CD4-positive, alpha-beta T cell treated with Interleukin-1 beta for 1 hour (primary cell): ENCODE results near the gene HCFC2.
"Not testable (repeated sequence)": the region's sequence is repeated elsewhere in the genome, so short reads cannot be mapped to it uniquely, and the experiment has no call there.

Experiments used
- DNase-seq, 2 donors: peaks; one replicate each; pipeline ENCODE4 v3.0.0-alpha.2; 2020 to 2022

Gene HCFC2

GRCh38 chr12:104064031-104064841, at the start of gene HCFC2:
Gene HCFC2, plus strand, starts transcription at chr12:104064531. Its CDS starts 30 bp downstream, at chr12:104064561.
- DNase-seq: peak; percentile 86 to 87

DNA sequence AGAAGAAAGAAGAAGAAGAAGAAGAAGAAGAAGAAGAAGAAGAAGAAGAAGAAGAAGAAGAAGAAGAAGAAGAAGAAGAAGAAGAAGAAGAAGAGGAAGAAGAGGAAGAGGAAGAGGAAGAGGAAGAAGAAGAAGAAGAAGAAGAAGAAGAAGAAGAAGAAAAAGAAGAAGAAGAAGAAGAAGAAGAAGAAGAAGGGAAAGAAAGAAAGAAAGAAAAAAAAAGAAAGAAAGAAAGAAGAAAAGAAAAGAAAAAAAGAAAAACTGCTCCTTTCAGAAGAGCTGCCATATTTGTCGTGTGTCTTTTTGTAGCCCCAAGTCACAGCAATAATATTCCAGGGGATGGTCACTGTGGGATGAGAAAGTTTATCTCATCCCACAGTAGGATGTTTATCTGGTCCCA, 42.5 kb upstream of the HCFC2 start:
- not testable (repeated sequence) for DNase-seq

- DNase-seq: no peak
Observed at GRCh38 chr12:104022786-104023185, 41.5 kb upstream of the HCFC2 start.

DNA sequence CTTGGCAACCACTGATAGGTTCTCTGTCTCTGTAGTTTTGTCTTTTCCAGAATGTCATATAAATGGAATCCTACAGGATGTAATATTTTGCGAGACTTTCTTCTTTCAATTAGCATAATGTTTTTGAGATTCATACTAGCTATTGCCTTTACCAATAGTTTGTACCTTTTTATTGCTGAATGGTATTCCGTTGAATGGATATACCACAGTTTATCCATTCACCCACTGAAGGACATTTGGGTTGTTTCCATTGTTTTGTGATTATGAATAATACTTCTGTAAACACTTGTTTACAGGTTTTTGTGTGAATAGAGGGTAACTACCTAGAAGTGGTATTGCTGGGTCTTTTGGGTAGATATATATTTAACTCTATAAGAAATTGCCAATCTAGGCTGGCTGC, 40.6 kb upstream of the HCFC2 start:
- DNase-seq: no peak

DNA sequence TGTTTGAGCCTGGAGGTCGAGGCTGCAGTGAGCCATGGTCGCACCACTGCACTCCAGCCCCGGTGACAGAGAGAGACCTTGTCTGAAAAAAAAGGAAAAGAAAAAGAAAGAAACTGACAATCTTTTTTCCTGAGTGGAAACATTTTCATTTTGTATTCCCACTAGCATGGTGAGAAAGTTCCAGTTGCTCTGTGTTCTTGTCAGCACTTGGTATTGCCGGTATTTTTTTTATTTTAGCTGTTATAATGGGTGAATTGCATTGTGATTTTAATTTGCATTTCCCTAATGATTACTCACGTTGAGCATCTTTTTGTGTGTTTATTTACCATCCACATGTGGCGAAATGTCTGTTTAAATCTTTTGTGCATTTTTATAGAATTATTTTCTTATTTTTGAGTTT, 40.0 kb upstream of the HCFC2 start:
- DNase-seq: no peak

- DNase-seq: no peak
Observed at GRCh38 chr12:104025771-104026170, 38.6 kb upstream of the HCFC2 start.

- no peak for DNase-seq
Observed at GRCh38 chr12:104026841-104027599, 37.3 kb upstream of the HCFC2 start.

DNA sequence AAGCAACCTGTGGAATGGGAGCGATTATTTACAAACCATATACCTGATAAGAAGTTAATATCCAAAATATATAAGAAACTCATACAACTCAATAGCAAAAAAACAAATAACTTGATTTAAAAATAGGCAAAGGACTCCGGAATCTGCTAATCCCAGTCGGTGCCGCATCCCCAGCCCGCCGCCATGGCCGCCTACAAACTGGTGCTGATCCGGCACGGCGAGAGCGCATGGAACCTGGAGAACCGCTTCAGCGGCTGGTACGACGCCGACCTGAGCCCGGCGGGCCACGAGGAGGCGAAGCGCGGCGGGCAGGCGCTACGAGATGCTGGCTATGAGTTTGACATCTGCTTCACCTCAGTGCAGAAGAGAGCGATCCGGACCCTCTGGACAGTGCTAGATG, 33.7 kb upstream of the HCFC2 start:
- DNase-seq: not testable (repeated sequence)

DNA sequence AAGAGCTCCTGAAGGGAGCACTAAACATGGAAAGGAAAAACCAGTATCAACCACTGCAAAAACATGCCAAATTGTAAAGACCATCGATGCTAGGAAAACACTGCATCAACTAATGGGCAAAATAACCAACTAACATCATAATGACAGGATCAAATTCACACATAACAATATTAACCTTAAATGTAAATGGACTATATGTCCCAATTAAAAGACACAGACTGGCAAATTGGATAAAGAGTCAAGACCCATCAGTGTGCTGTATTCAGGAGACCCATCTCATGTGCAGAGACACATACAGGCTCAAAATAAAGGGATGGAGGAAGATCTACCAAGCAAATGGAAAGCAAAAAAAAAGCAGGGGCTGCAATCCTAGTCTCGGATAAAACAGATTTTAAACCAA, 28.2 kb upstream of the HCFC2 start:
- not testable (repeated sequence) for DNase-seq

DNA sequence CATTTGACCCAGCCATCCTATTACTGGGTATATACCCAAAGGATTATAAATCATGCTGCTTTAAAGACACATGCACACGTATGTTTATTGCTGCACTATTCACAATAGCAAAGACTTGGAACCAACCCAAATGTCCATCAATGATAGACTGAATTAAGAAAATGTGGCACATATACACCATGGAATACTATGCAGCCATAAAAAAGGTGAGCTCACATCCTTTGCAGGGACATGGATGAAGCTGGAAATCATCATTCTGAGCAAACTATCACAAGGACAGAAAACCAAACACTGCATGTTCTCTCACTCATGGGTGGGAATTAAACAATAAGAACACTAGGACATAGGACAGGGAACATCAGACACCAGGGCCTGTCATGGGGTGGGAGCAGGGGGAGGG, 24.6 kb upstream of the HCFC2 start:
- DNase-seq: not testable (repeated sequence)

DNA sequence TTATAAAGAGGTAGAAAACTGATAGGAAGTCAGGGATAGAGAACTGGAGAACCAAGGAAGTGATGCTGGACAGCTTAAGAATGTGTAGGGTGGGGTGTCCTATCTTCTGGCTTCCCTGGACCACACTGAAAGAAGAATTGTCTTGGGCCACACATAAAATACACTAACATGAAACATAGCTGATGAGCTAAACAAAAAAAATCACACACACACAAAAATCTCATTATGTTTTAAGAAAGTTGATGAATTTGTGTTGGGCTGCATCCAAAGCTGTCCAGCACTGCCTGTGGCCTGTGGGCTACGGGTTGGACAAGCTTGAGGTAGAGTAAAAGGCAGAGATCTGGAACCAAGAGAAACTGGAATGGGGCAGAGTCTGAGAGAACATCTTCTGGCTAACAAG, 21.8 kb upstream of the HCFC2 start:
- DNase-seq: no peak

GRCh38 chr12:104044158-104044557, 20.2 kb upstream of the HCFC2 start:
- DNase-seq: no peak

DNA sequence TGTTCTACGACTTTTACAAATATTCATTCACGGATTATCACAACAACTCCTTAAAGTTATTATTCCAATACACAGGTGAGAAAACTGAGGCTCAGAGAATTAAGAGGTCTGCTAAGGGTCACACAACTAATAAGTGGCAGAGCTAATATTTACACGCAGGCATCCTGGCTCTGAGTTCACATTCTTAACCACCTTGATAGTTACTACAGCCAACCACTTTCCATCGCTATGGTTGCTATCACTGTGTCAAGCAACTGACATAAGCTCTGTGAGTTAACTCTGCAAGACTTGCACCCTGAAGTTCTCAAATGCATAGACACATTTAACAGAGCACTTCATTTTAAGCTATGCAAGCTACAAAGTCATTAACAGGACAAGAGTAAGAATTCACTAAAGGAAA, 18.0 kb upstream of the HCFC2 start:
- DNase-seq: no peak

- no peak for DNase-seq
Observed at GRCh38 chr12:104048162-104048561, 16.2 kb upstream of the HCFC2 start.

DNA sequence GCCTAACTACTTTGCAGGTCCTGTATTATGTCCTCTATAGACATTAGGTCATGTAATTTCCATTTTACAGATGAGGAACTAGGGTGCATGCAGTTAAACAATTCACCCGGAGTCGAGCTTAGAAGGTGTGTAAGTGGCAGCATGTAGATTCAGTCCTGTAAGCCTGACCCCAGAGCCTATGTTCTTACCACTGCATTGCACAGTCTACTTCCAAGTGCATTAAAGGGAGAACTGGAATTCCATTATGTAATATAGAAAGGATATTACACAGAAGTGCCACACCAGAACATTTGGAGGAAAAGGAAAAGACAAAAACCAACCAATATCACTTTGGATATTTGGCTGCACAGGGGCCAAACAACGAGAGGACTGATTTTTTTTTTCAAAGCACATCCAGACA, 15.5 kb upstream of the HCFC2 start:
- no peak for DNase-seq

- no peak for DNase-seq
Observed at GRCh38 chr12:104049278-104049902, 14.9 kb upstream of the HCFC2 start.

DNA sequence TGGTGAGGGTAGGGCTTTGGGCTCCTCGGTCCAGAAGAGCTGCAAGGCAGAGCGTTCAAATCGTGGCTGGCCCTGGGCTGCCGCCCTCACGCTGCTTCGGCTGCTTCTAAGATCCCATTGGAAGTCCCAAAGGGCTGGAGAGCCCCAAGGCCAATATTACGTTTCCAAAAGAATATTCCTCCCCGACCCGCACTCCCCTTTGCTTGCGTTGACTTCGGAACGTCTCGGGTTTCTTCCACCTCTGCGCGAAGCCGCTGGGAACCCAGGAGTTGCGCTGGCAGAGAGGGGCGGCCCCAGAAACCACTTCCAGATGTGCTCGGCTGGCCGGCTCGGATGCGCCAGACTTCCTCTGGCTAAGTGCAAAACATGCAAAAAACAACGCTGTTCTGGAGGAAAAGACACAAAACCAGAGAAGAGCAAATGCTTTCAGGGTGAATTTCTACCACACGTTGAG, 14.4 kb upstream of the HCFC2 start, which contains the start of gene GLT8D2:
Gene GLT8D2 (minus strand): TSS at position 285 of the 454 bp plus-strand sequence. CDS start 30,539 bp downstream, outside the sequence.
- no peak for DNase-seq

DNA sequence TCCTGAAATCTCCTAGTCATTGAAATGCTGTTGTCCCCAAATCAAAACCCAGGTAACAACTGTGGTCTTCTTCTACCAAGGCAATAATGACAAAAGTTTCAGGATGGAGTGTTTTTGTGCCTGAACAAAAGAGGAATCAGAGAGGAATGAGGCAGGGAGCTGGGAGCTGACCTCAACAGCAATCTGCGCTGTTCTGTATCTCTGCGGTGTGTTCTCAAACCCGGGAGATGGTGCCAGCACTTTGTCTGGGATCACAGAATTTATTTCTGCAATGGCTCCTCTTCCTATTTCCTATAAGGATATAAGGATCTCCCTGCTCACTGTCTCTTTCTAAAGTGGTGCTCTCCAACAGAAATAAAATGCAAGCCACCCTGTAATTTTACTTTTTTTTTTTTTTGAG, 13.9 kb upstream of the HCFC2 start:
- no peak for DNase-seq

DNA sequence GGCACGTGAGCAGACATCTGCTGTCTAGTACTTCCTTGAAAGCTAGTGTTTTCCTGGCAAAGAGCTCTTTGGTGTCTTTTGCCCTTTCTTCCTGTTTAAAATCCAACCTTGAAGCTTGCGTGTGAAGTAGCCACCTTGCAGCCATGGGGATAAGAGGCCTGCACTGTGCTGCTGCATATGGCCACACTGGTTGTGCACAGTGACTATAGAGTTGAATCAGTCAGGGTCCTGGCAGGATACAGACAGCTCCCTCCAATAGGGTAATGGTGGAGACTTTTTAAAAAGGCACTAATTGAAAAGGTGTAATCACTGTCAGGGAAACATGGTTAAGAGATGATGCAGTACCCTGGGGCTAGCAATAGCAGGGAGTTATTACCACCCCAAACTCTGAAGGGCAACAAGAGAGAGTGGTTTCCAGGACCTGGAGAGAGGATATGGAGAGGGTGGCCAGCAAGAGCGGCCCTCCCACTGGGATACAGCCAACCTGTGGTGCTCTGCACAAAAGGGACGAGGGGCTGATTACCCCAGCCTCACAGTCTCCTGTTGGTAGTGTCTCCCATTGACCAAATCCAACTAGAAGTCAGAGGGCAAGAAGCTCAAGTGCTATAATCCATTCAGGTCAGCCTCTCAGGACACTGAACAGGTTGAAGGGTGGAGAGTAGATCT, 9.5 kb upstream of the HCFC2 start:
- DNase-seq: no peak

GRCh38 chr12:104055686-104056388, 8.5 kb upstream of the HCFC2 start:
- no peak for DNase-seq

DNA sequence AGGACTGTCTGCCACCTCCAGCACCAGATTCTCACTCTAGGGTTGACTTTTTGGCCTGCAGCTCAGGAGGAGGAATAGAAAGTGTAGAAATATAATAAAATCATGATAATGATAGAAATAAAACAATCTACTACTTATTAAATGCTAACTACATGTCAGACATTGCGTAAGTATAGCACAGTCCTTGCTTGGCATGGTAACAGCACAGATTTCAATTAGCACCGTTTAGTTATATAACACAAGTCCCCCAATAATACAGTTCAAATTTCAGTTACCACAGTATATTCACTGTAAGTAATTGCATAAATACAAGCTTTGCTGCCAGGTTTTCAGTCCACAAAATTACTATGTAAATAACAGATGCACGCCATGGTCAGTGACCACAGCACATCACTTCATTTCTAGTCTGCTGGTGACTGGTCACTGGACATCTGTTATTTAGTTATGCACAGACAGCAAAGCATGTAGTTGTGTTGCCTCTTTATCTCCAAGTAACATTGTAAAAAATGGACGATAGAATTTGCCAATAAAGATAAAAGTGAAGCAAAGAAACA, 7.8 kb upstream of the HCFC2 start:
- DNase-seq: no peak

DNA sequence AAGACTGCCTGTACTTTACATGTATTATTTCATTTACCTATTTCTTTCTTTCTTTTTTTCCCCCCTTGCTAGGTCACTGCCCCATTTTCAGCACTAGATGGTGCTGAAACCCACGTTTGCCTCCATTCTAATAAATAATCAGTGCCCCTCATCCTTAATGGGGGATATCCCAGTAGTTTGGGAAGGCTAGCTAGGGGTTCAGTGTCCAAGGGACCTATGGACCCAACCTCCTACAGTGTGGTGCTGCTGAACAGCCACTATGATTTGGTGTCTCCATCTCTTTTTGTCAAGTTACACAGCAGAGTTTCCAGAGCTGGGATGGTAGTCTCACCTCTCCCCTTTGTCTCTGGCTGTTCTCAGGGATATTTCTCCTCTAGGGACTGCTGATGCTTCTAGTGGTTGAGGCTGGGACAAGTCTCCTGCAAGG, 6.5 kb upstream of the HCFC2 start:
- DNase-seq: peak in 1 of 2 donors; percentile 37
